NCI-H2107 (cell line): ENCODE measurements around the gene SFI1.
"Not testable (repeated sequence)": the region's sequence is repeated elsewhere in the genome, so short reads cannot be mapped to it uniquely, and the experiment has no call there.

Source experiments
- DNase-seq: peaks from one replicate; lab custom pipeline; 2025; lab: John Stamatoyannopoulos, UW

Gene SFI1

DNA sequence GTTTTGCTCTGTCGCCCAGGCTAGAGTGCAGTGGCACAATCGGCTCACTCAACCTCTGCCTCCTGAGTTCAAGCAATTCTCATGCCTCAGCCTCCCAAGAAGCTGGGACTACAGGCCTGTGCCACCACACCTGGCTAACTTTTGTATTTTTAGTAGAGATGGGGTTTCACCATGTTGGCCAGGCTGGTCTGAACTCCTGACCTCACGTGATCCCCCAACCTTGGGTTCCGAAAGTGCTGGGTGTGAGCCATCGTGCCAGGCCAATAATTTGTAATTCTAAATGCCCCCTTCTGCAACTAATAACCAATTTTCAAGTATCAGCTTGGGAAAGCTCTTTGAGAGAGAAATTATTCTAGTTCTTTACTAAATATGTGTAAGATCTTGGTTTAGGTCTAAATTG, 3.0 kb upstream of the SFI1 start:
- not testable (repeated sequence) for DNase-seq

DNA sequence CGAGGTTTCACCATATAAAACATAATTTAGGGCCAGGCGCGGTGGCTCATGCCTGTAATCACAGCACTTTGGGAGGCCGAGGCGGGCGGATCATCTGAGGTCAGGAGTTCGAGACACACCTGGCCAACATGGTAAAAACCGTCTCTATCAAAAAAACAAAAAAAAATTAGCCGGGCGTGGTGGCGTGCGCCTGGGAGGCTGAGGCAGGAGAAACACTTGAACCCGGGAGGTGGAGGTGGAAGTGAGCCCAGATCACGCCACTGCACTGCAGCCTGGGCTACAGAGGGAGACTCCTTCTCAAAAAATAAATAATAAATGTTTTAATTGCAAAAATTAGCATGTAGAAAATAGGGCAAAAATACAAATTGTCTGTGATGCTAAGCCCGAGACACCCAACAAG, 993 bp upstream of the SFI1 start:
- DNase-seq, result no peak

DNA sequence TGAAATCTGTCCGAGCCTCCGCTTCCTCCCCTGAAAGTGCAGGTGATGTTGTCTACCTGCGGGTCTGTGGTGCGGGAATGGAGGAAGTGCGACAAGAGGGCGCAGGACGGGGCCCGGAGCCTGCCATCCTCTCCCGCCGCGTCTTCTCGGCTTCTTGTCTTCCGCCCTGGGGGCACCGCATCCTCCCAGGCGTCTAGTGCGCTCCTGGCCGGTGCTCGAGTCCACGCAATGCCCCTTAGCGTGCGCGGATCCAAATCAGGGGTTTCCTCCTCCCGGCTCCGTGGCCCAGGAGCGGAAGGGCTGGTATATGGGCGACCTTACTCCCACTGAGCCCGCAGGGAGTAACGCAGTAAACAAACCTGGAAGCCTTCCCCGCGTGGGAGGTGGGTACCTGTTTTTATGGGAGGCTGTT, 405 bp downstream of the SFI1 start:
- DNase-seq, result no peak

DNA sequence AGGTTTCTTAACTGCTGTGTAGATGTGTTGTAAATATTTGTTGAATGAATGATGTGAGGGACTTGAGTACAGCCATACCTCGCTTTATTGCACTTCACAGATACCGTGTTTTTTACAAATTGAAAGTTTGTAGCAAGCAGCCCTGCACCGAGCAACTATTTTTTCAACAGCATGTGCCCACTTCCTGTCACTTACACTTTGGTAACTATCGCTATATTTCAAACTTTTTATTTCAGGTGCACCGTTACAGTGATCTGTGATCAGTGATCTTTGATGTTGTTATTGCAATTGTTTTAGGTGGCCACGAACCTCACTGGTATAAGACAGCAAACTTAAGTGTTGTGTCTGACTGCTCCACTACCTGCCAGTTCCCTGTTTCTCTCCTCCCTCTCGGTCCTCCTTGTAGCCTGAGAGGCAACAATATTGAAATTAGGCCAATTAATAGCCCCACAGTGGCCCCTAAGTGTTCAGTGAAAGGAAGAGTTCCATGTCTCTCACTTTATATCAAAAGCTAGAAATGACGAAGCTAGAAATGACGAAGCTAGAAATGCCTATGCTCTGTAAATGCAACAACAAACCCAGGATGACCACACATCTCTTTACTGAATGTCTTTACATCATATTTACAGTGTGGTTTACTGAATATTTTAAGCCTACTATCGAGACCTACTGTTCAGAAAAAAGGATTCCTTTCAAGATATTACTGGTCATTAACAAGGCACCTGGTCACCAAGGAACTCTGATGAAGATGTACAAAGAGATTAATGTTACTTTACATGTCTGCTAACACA, 1.0 kb downstream of the SFI1 start:
- DNase-seq, result no peak

DNA sequence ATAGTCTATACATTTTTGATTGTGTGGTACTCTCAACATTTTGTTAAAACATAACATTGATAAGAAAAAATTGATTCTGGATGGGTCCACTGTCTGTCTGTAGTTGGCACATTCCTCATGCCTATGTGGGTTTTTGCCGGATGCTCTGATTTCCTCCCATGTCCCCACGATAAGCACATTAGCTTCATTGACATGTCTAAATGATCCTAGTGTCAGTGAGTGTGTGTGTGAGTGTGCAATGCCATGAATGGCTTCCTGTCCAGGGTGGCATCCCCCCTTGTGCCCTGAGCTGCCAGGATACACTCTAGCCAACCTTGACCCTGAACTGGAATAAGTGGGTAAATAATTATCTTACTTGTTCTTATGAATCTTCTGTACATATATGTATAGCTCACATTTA, 5.4 kb downstream of the SFI1 start:
- DNase-seq, result no peak

DNA sequence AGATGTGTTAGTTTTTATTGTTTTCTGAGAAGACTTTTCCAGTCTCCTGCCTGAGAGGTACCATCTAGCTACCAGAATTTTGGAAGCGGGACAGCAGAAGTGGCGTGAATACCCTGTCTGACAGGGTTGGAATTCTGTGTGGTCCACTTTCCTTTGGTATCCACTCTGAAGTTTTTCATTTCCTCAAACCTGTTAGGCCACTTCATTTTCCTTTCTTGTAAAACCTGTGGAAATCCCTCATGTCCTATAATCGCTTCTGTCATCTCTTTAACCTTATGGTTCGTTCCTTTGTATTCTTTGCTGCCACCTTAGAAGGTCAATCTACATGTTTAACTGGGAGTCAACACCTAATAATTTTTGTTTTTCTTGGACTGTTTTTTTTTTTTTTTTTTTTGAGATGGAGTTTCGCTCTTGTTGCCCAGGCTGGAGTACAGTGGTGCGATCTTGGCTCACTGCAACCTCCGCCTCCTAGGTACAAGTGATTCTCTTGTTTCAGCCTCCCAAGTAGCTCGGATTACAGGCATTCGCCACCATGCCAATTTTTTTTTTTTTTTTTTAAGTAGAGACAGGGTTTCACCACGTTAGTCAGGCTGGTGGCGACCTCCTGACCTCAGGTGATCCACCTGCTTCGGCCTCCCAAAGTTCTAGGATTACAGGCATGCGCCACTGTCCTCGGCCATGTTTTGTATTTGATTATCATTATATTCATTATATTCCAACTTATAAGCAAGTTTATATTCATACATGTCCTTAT, 7.1 kb downstream of the SFI1 start:
- no peak for DNase-seq

DNA sequence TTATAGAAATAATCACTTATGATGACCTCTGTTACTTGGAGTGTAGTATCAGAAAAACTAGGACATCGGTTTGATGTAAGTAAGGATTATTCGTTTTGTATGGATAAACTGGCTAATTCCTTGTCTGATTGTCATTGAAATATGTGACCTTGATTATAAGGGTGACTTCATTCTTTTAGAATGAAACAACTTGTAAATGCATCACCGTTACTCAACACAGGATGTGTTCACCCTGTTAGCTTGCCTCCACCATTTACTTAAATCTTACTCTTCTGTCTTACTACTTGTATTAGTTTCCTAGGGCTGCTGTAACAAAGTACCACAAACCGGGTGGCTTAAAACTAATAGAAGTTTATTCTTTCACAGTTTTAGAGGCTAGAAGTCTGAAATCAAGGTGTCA, 7.9 kb downstream of the SFI1 start:
- DNase-seq, result no peak

DNA sequence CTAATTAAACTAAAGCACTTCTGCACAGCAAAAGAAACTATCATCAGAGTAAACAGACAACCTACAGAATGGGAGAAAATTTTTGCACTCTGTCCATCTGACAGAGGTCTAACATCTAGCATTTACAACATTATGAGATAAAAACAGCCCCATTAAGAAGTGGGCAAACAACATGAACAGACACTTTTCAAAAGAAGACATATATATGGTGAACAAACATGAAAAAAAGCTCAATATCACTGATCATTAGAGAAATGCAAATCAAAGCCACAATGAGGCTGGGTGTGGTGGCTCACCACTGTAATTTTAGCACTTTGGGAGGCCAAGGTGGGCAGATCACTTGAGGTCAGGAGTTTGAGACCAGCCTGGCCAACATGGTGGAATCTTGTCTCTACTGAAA, 11.2 kb downstream of the SFI1 start:
- DNase-seq, result not testable (repeated sequence)

DNA sequence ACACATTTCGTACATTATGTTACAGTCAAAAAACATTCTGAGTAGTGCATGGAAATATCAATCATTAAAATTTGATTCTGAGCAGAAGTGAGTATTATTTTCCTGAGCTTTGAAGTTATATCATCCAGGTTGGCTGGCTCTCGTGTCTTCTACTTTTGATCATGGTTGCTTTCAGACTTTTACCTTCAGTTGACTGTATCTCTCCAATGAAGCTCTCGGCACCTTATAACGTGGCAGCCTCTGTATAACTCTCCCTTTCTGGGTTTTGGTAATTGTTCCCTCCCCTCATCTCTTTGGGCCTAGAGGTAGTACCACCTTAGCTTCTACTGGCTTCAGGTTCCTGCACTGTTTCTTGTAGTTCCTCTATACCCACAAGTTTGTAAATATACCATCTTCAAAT, 12.2 kb downstream of the SFI1 start:
- no peak for DNase-seq

DNA sequence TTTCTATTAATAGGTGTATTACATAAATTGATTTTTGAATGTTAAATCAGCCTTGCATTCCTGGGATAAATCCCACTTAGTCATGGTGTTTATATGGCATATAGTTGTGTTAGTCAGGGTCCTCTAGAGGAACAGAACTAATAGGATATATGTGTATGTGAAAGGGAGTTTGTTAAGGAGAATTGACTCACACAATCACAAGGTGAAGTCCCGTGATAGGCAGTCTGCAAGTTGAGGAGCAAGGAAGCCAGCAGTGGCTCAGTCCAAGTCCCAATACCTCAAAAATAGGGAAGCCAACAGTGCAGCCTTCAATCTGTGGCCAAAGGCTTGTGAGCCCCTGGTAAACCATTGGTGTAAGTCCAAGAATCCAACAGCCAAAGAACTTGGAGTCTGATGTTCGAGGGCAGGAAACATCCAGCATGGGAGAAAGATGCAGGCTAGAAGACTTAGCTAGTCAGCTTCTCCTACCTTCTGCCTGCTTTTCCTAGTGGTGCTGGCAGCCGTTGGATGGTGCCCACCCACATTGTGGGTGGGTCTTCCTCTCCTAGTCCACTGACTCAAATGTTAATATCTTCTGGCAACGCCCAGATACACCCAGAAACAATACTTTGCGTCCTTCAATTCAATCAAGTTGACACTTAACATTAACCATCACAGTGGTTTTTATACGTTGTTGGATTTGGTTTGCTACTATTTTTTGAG, 12.9 kb downstream of the SFI1 start:
- no peak for DNase-seq

DNA sequence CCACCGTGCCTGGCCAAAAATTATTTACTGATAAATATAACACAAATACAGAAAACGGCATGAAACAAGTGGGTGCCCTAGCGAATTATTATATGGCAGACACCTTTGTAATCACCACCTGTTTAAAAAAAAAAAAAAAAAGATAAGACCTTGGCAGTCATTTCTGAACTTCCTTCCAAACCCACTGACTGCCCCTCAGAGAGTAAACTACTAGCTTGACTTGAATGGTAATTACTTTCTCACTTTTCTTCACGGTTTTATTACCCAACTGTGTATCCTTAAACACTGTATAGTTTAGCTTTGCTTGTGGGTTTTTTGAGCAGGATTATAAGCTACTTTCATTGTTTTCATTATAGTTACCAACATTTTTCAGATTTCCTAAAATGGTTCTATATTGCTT, 23.7 kb downstream of the SFI1 start:
- DNase-seq, result no peak

DNA sequence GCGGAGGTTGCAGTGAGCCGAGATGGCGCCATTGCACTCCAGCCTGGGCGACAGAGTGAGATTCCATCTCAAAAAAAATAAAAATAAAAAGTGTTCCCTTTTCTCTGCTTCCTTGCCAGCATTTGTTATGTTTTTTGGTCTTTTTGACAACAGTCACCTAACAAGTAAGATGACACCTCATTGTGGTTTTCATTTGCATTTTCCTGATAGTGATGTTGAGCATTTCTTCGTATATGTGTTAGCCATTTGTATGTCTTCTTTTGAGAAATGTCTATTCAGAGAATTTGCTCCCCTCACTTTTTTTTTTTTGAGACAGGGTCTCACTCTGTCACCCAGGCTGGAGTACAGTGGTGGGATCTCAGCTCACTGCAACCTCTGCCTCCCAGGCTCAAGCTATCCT, 27.8 kb downstream of the SFI1 start:
- not testable (repeated sequence) for DNase-seq

DNA sequence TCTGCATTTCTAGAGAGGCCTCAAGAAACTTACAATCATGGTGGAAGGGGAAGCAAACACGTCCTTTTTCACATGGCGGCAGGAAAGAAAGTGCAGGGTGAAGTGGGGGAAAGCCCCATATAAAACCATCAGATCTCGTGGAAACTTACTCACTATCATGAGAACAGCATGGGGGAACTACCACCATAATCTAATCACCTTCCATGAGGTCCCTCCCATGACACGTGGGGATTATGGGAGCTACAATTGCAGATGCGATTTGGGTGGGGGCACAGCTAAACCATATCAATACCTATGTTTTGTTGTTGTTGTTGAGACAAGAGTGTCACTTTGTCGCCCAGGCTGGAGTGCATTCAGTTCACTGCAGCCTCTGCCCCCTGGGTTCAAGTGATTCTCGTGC, 29.9 kb downstream of the SFI1 start:
- no peak for DNase-seq

DNA sequence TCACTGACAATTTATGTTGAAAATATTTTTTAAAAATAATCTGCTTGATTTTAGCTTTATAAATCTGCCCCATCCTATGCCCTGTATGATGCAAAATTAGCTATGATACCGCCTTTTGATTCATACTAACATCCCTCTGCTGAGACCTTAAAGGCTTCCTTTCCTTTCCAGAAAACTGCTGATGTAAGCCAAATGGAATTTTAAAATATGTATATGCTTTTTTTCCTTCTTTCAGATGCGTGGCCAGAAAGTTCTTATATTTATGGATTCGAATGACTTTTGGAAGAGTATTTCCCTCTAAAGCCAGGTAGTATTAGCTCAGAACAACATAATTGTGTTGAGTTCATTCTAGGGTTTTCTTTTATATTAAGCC, 34.5 kb downstream of the SFI1 start:
- DNase-seq, result no peak

DNA sequence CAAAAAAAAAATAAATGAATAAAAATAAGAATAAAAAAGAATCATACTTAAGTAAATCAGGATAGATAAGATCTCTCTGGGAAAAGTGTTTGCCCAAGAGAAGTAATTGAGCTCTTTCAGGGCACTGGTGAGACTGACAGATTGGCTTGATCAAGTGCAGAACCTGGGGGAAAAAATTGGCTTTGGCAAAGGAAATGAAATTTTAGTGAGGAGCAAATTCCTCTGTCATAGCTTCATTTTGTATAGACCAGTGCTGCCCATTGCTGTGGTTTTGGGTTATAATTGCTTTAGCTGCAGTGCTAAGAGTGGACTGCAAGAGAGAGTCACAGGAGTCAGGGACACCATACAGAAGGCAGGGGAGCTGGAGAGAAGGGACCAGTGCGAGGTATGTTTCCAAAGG, 35.7 kb downstream of the SFI1 start:
- DNase-seq, result no peak

DNA sequence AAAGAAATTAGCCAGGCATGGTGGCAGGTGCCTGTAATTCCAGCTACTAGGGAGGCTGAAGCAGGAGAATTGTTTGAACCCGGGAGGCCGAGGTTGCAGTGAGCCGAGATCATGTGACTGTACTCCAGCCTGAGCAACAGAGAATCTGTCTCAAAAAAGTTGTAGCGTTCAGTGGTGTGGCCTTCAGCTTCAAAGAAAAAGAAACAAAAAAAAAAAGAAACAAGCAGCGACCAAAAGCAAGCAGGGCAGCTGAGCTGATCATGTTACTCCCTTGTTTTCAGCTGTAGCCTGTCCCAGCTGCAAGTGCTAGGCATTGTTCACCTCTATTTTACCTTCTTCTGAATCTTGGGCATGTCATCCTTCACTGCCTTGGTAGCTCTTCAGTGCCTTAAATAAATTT, 37.0 kb downstream of the SFI1 start:
- no peak for DNase-seq

DNA sequence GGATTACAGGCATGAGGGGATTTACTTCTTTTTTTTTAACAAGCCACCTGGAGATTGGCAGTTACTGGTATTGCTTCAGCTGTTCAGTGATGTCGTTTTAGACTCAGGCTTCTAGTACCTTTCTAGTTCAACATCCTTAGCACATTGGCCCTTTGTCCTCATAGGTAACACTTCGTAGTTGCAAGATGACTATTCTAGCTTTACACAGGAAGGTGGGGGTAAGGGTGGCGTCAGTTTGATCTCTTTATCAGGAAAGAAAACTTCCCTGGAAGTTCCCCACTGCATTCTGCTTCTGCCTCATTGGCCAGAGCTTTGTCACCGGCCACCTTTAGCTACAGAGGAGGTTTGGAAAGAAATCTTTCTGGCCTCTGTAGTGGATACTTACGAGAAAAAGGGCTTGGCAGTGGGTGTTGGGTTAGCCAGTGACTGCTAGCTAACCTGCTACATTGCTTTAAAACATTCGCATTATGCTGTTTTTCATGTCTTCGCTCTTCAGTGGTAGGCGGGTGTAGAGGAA, 40.7 kb downstream of the SFI1 start:
- DNase-seq, result no peak

DNA sequence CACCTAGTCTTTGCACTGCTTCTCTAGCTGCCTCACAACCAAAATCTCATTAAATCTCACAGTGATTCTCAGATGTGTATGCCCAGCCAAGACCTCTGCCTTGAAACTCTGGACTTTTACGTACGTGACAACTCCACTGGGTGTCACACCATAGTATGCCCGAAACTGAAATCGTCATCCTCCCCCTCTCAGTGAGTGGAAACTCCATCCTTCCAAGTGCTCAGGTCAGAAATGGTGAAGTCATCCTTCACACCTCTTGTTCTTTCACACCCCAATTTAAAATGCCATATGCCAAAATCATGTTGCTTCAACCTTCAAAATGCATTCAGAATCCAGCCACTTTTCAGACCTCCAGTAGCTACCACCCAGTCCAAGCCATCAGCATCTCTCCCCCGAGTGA, 42.5 kb downstream of the SFI1 start:
- DNase-seq, result no peak

DNA sequence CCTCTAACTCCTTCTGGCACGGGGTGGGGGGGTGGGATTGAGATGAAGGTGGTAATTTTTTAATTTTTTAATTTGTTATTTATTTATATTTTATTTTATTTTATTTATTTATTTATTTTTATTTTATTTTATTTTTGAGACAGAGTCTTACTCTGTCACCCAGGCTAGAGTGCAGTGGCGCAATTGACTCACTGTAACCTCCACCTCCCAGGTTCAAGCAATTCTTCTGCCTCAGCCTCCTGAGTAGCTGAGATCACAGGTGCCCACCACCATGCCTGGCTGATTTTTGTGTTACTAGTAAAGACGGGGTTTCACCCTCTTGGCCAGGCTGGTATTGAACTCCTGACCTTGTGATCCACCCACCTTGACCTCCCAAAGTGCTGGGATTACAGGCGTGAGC, 43.8 kb downstream of the SFI1 start:
- DNase-seq, result not testable (repeated sequence)

DNA sequence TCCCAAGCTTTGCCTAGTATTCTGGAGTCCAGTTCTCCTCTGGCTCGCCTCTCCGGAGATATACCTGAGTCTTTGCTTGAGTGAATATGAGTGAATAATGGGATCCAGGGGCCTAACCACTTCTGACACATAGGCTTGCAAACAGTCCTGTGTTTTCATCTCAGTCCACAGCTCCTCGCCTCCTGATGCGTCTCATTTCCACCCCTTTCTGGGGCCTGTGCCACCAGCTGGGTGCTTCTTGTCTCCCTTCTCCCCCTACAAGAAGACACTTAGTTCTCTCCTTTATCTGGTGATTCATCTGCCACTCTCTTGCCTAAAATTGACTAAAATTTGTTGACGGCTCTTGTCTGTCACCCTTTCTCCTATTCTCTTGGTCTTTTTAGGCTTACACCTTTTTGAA, 44.6 kb downstream of the SFI1 start:
- DNase-seq, result no peak

DNA sequence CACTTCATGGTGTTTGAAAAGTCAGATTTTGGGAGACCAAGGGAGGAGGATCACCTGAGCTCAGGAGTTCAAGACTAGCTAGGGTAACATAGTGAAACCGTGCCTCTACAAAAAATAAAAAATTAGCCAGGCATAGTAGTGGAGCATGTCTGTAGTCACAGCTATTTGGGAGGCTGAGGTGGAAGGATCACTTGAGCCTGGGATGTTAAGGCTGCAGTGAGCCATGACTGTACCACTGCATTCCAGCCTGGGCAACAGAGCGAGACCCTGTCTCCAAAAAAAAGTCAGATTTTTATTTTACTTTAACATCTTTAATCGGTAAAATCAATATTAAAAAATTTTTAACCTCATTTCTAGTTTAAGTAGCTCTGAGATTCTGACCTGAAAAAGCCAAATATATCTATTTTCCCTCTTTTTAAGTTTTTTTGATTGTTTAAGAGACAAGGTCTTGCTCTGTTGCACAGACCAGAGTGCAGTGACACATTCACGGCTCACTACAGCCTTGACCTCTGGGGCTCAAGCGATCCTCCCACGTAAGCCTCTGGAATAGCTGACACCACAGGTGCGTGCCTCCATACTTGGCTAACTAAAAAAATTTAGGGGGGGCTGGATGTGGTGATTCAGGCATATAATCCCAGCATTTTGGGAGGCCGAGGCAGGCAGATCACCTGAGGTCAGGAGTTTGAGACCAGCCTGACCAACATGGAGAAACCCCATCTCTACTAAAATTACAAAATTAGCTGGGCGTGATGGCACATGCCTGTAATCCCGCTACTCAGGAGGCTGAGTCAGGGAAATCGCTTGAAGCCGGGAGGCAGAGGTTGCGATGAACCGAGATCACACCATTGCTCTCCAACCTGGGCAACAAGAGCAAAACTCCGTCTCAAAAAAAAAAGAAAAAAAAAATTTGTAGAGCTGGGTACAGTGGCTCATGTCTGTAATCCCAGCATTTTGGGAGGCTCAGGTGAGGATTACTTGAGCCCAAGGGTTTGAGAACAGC, 48.4 kb downstream of the SFI1 start:
- no peak for DNase-seq
